Neural progenitor cell (in vitro differentiated cells): ENCODE results near the gene ZC3H8.

Experiments used
- CTCF ChIP-seq: fragments of 200-600 bp; sonication (generic); IDR thresholded peaks from 2 replicates; pipeline ENCODE4 v1.5.1; 2017; ENCODE audit warnings: antibody characterized with exemption, mild to moderate bottlenecking
- EZH2 ChIP-seq: fragments of 200-600 bp; sonication (generic); IDR thresholded peaks from 2 replicates; pipeline ENCODE4 v1.6.1; 2017; ENCODE audit warnings: antibody characterized with exemption, mild to moderate bottlenecking, moderate library complexity
- EZH2phosphoT487 ChIP-seq: fragments of 200-600 bp; sonication (generic); IDR thresholded peaks from 2 replicates; pipeline ENCODE4 v1.6.1; 2017; ENCODE audit warnings: antibody characterized with exemption

- no peak for TF ChIP-seq CTCF
- TF ChIP-seq EZH2phosphoT487, result no peak
- TF ChIP-seq EZH2, result no peak
Observed at GRCh38 chr2:112164876-112165275, 90.0 kb downstream of the ZC3H8 start.
